HFFc6 (cell line): Measurements from ENCODE around the gene HOXB1. TPM values are rescaled to one million over a fixed set of nuclear protein-coding genes. Genes with fewer than 3 reads are reported as not detected.

Experiments
- DNase-seq: peaks from one replicate; pipeline ENCODE4 v3.0.0-alpha.2; 2018
- H3K27ac Mint-ChIP-seq: 2 replicates; pipeline ENCODE4 v1.8.0; 2020; ENCODE audit warnings: mild to moderate bottlenecking, mixed read lengths
- H3K27me3 Mint-ChIP-seq: 2 replicates; pipeline ENCODE4 v1.8.0; 2021; ENCODE audit warnings: mild to moderate bottlenecking, moderate library complexity, mixed read lengths; ENCODE audit not compliant: insufficient read depth
- H3K36me3 Mint-ChIP-seq: 2 replicates; pipeline ENCODE4 v1.8.0; 2021; ENCODE audit warnings: low read depth, mixed read lengths
- H3K4me1 Mint-ChIP-seq: 2 replicates; pipeline ENCODE4 v1.8.0; 2020; ENCODE audit warnings: low read depth, mixed read lengths
- H3K4me3 Mint-ChIP-seq: 2 replicates; pipeline ENCODE4 v1.8.0; 2020; ENCODE audit warnings: mild to moderate bottlenecking, moderate library complexity, mixed read lengths
- H3K9me3 Mint-ChIP-seq: 2 replicates; pipeline ENCODE4 v1.8.0; 2020; ENCODE audit warnings: mild to moderate bottlenecking, mixed read lengths
- total RNA-seq, 6 experiments: library from RNA; stranded (reverse); fragmentation: NEBNext Ultra II Directional; extraction: Animal tissue kit (Norgen Biotek cat#: 25700); gene quantifications; 2 replicates in 1 of 6; 3 replicates in 5 of 6; pipeline ENCODE4 v1.2.3, GENCODE V29; 2021
- TF ChIP-seq, protein P1 (sequence below): fragments of 200-600 bp; sonication (generic); IDR thresholded peaks from 2 replicates; pipeline ENCODE4 v1.5.0; 2021; ENCODE audit warnings: antibody characterized with exemption, mild to moderate bottlenecking

HOXB1 gene
- total RNA-seq, 6 experiments from 2014 or later, result not detected

DNA sequence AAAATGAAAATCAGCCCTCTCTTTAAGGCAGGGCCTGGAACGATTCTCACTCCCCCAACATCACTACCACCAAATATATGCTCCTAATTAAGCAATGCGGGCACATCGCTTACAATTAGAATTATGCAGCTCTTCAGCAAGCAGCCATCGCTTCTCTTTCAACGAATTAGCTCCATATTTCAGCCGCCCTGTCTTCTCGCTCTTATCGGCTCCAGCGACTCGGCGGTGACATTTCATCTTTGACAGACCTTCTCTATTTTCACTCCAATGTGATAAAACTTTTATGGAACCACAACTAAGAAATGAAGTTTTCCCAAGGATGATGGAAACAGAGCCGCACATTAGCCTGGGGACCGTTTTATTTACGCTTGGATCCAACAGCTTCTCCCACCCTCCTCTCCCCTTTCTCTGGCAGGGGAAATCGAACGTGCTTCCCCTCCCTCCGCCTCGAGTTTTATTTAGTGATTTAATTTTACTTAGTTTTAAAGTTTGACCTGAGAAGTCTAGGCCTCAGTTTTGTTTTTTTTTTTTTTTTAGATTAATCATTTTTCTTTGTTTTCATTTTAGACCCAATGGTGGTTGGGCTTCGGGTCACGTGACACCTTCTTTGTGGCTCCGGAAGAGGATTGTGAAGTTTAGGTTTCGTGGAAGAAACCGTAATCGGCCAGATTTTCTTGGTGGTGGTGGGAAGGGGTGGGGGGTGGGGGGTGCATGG, 17.2 kb upstream of the HOXB1 start:
- H3K36me3 Mint-ChIP-seq, result no peaks in the 10 kb centered on the region
- no peaks in the 10 kb centered on the region for H3K9me3 Mint-ChIP-seq
- TF ChIP-seq, protein P1, sequence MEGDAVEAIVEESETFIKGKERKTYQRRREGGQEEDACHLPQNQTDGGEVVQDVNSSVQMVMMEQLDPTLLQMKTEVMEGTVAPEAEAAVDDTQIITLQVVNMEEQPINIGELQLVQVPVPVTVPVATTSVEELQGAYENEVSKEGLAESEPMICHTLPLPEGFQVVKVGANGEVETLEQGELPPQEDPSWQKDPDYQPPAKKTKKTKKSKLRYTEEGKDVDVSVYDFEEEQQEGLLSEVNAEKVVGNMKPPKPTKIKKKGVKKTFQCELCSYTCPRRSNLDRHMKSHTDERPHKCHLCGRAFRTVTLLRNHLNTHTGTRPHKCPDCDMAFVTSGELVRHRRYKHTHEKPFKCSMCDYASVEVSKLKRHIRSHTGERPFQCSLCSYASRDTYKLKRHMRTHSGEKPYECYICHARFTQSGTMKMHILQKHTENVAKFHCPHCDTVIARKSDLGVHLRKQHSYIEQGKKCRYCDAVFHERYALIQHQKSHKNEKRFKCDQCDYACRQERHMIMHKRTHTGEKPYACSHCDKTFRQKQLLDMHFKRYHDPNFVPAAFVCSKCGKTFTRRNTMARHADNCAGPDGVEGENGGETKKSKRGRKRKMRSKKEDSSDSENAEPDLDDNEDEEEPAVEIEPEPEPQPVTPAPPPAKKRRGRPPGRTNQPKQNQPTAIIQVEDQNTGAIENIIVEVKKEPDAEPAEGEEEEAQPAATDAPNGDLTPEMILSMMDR, result no peak
- H3K4me1 Mint-ChIP-seq, result no peaks in the 10 kb centered on the region
- H3K27ac Mint-ChIP-seq, result no peak overlapping the region
- no peak for DNase-seq
- H3K4me3 Mint-ChIP-seq, result no peak overlapping the region
- peaks cover 62% of the 10 kb centered on the region for H3K27me3 Mint-ChIP-seq

DNA sequence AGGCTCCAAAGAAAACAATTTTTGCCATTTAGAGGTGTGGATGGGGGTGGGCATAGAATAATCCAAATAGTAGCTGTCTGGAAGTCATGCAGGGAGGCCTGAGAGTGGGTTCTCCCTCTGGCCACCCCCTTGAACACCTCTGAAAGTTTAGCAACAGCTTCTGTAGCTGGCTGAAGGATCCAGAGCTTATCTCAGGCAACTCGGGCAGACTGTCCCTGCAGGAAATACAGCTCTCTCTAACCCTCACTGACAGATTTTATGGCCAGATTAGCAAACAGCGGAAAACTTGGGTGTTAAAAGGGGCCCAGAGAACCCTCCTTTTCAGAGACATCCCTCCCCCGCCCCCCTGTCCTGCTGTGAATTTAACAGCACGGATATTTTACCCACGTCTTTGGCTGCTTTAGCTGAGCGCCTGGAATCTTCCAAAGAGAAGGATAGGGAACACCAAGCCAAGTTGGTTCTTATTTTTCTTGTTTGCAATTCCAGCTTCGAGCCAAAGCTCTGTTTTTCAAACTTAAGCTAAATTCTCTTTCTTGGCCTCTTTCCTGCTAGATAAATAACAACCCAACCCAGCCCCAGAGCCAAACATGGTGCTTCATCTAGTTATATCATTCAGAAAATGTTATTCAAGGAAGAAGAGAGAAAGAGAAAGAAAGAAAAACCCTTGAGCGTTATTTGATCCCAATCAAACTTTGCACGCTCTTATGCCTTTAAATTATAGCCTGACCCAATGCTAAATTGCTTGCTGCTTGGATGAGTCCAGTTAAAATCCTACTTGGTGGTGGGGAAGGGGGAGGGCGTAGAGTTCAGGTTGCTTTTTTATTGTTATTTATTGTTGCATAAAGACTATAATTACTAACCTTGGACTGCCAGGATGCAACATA, 16.4 kb upstream of the HOXB1 start:
- H3K27me3 Mint-ChIP-seq, result peaks cover 63% of the 10 kb centered on the region
- no peaks in the 10 kb centered on the region for H3K9me3 Mint-ChIP-seq
- H3K27ac Mint-ChIP-seq, result no peak overlapping the region
- TF ChIP-seq, protein P1, result no peak
- DNase-seq, result no peak
- H3K4me1 Mint-ChIP-seq, result no peaks in the 10 kb centered on the region
- H3K36me3 Mint-ChIP-seq, result no peaks in the 10 kb centered on the region
- H3K4me3 Mint-ChIP-seq, result no peak overlapping the region

DNA sequence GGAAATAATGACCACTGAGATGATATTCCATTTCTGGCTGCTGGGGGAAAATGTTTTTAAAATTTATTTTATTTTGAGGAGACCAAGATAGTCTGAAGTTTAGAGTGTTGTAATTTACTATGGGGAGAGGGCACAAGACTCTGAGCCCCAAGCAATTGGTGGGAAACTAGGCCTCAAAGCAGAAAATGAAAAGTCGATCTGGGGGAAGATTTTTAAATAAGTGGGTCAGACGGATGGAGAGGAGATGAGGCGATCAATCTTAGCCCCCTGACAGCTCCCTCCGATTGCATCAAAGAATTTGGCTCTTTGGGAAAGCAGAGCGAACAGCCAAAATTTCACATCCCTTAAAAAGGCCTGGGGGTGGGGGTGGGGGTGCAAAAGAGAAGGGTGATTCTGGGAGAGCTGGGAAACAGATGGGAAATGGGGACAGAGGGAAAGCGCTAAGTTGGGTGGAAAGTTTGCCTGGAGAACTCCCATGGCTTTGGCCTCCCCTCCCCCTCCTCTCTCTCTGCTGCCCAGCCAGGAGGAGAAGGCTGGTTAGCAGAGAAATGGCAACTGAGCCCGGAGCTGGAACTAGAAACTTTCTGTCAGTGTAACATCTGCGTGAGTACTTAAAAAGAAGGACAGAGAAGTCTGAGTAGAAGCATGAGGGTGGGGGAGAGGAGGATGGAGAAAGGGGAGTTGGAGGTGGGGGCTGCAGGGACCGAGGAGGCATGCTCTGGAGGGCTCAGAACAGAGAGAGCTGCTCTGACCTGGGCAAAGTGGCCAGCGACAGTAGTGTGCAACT, 15.5 kb upstream of the HOXB1 start:
- DNase-seq, result no peak
- Mint-ChIP-seq H3K9me3 (no peaks in the 10 kb centered on the region), H3K4me1 (no peaks in the 10 kb centered on the region), H3K27ac (no peak overlapping the region), H3K27me3 (peaks cover 65% of the 10 kb centered on the region), H3K36me3 (no peaks in the 10 kb centered on the region), H3K4me3 (no peak overlapping the region)
- TF ChIP-seq, protein P1, result no peak

DNA sequence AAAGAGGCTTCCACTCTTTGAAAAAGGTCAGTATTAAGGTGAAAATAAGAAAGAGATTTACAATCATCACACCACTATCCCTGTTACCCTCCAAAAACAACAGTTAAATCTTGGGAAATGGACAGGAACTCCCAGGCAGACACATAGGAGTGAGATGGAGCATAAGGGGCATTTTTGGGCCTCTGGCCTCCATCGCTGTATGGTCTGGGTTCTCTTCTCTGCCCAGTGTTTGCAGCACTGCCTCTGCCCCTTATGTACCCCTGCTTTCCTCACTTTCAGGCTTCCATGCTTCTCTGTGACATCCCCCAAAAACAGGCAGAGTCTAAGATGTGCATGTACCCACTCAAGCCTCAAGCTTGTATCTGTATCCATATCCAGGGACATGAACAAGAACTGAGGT, 14.7 kb upstream of the HOXB1 start:
- TF ChIP-seq, protein P1, result no peak
- no peaks in the 10 kb centered on the region for H3K9me3 Mint-ChIP-seq
- no peak overlapping the region for H3K27ac Mint-ChIP-seq
- H3K4me1 Mint-ChIP-seq, result no peaks in the 10 kb centered on the region
- no peak for DNase-seq
- peaks cover 70% of the 10 kb centered on the region for H3K27me3 Mint-ChIP-seq
- no peaks in the 10 kb centered on the region for H3K36me3 Mint-ChIP-seq
- H3K4me3 Mint-ChIP-seq, result no peak overlapping the region

DNA sequence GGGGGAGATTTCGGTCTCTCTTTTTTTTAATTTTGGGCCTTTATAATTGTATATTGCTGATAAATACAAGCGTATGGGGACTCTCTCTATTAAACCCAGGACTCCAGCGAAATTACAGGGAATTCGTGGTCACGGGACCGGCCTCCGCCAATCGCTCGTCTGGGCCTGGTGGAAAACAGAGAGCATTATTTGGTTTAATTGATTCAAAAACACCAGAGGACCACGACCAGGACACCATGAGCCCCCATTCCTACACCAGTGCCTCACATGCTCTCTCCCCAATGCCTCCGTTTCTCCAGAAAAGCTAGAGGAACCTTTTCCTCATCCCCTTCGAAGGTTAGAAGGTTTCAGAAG, 14.2 kb upstream of the HOXB1 start, which contains the start of gene HOXB2:
Gene HOXB2, minus strand, starts transcription at position 88 of the 354 bp plus-strand sequence. CDS start 198 bp downstream, outside the sequence.
- H3K4me3 Mint-ChIP-seq, result no peak within 1 kb of the TSS
- TF ChIP-seq, protein P1, result no peak
- peaks cover 73% of the 10 kb centered on the region for H3K27me3 Mint-ChIP-seq
- no peak for DNase-seq
- H3K36me3 Mint-ChIP-seq, result no peaks in the 10 kb centered on the region
- no peak within 1 kb of the TSS for H3K27ac Mint-ChIP-seq
- no peaks in the 10 kb centered on the region for H3K9me3 Mint-ChIP-seq
- no peaks in the 10 kb centered on the region for H3K4me1 Mint-ChIP-seq
